GM21390 (cell line): ENCODE data around the gene EZR.
A peak's percentile ranks its signal among the peaks of the same experiment; 100 is the strongest.
"Not testable (repeated sequence)": the region's sequence is repeated elsewhere in the genome, so short reads cannot be mapped to it uniquely, and the experiment has no call there.

Source experiments
- ATAC-seq: cut with Tn5 transposase; IDR thresholded peaks from one replicate; pipeline ENCODE4 v1.9.1; 2021; ENCODE audit not compliant: unreplicated experiment

Gene EZR

GRCh38 chr6:158799051-158799792 is 19.9 kb downstream of the EZR start:
- no peak for ATAC-seq

- ATAC-seq, result no peak
Observed at GRCh38 chr6:158798311-158798710, 20.9 kb downstream of the EZR start.

GRCh38 chr6:158797331-158798310 is 21.5 kb downstream of the EZR start:
- ATAC-seq, result no peak

GRCh38 chr6:158796353-158796752 is 22.8 kb downstream of the EZR start:
- no peak for ATAC-seq

- no peak for ATAC-seq
Observed at GRCh38 chr6:158795516-158795915, 23.7 kb downstream of the EZR start.

- ATAC-seq, result no peak
Observed at GRCh38 chr6:158793432-158793831, 25.7 kb downstream of the EZR start.

- ATAC-seq, result not testable (repeated sequence)
Observed at GRCh38 chr6:158792505-158792904, 26.7 kb downstream of the EZR start.

GRCh38 chr6:158791274-158791855 is 27.8 kb downstream of the EZR start:
- ATAC-seq, result no peak

GRCh38 chr6:158789115-158789917 is 29.9 kb downstream of the EZR start:
- ATAC-seq, result peak; percentile 64

- ATAC-seq, result no peak
Observed at GRCh38 chr6:158787395-158787794, 31.8 kb downstream of the EZR start.

- no peak for ATAC-seq
Observed at GRCh38 chr6:158786645-158787304, 32.4 kb downstream of the EZR start.

- no peak for ATAC-seq
Observed at GRCh38 chr6:158785036-158785435, 34.1 kb downstream of the EZR start.

GRCh38 chr6:158784505-158784904 is 34.7 kb downstream of the EZR start:
- ATAC-seq, result no peak

- no peak for ATAC-seq
Observed at GRCh38 chr6:158783851-158784250, 35.3 kb downstream of the EZR start.

GRCh38 chr6:158783167-158783450 is 36.1 kb downstream of the EZR start:
- no peak for ATAC-seq

- ATAC-seq, result no peak
Observed at GRCh38 chr6:158782432-158783166, 36.6 kb downstream of the EZR start.

- no peak for ATAC-seq
Observed at GRCh38 chr6:158781692-158782373, 37.3 kb downstream of the EZR start.

- no peak for ATAC-seq
Observed at GRCh38 chr6:158780988-158781691, 38.0 kb downstream of the EZR start.
